Heart left ventricle (tissue), 16 donors: Measurements from ENCODE around the gene TNRC18. TPM values are rescaled to one million over a fixed set of nuclear protein-coding genes. Genes with fewer than 3 reads are reported as not detected.

Experiments
- ATAC-seq, 4 donors: fragments of 200-7000 bp; cut with Tn5 transposase; one replicate each; pipeline ENCODE4 v1.9.1; 2020 to 2022; ENCODE audit warnings: moderate library complexity in 4 of 4, mild to moderate bottlenecking in 3 of 4, moderate number of reproducible peaks in 1 of 4
- DNase-seq, 5 donors: peaks; one replicate each; pipeline ENCODE4 v3.0.0-alpha.2; 2020
- H3K27ac ChIP-seq, 12 donors: fragments of 200-600 bp; sonication (generic) in 4 of 12; one replicate each; pipeline versions ENCODE4 v1.5.0 to v1.8.0; 2016 to 2022; ENCODE audit warnings: mild to moderate bottlenecking in 2 of 12
- H3K27me3 ChIP-seq, 9 donors: fragments of 200-600 bp; sonication (generic) in 2 of 9; one replicate each; pipeline versions ENCODE4 v1.5.1 to v1.8.0; 2016 to 2022; ENCODE audit warnings: mild to moderate bottlenecking in 3 of 9
- H3K36me3 ChIP-seq, 9 donors: fragments of 200-600 bp; sonication (generic) in 2 of 9; one replicate each; pipeline versions ENCODE4 v1.5.0 to v1.8.0; 2018 to 2022; ENCODE audit warnings: mild to moderate bottlenecking in 2 of 9
- H3K4me1 ChIP-seq, 12 donors: fragments of 200-600 bp; sonication (generic) in 4 of 12; one replicate each; pipeline versions ENCODE4 v1.5.0 to v1.8.0; 2016 to 2022; ENCODE audit warnings: mild to moderate bottlenecking in 3 of 12
- H3K4me3 ChIP-seq, 12 donors: fragments of 200-600 bp; sonication (generic) in 4 of 12; one replicate each; pipeline versions ENCODE4 v1.5.0 to v1.8.0; 2017 to 2022; ENCODE audit warnings: mild to moderate bottlenecking in 9 of 12, moderate library complexity in 4 of 12
- H3K9me3 ChIP-seq, 12 donors: fragments of 200-600 bp; sonication (generic) in 4 of 12; one replicate each; pipeline versions ENCODE4 v1.5.0 to v1.8.0; 2016 to 2022; ENCODE audit warnings: mild to moderate bottlenecking in 1 of 12
- CTCF ChIP-seq, 12 donors: fragments of 200-600 bp; sonication (generic) in 4 of 12; IDR thresholded peaks; one replicate each; pipeline versions ENCODE4 v1.5.0 to v1.8.0; 2018 to 2022; ENCODE audit warnings: antibody characterized with exemption in 12 of 12, mild to moderate bottlenecking in 5 of 12
- POLR2A ChIP-seq, 2 donors: fragments of 450-650 bp; IDR thresholded peaks; one replicate each; pipeline ENCODE4 v1.6.1; 2017; ENCODE audit warnings: antibody characterized with exemption in 2 of 2, mild to moderate bottlenecking in 2 of 2, moderate library complexity in 2 of 2
- WGBS, 4 donors: extraction: QIAGEN DNeasy Blood & Tissue Kit in 2 of 4; methylation state at CpG; one replicate each; pipeline versions ENCODE4 v1.1.5 to v1.1.7; 2013 to 2018; 5-methylcytosine and 5-hydroxymethylcytosine counted together
- intact Hi-C, 10 donors: fragments of 100-400 bp; cut with DNase I; formaldehyde crosslinking; loops; one replicate each; pipeline versions ENCODE4 v1.11.1 to v1.14.2; 2022
- polyA plus RNA-seq, 2 donors: library from polyadenylated mRNA; stranded (reverse); fragments of 200-250 nt; gene quantifications; one replicate each; pipeline ENCODE4 v1.2.3, GENCODE V29; 2013
- total RNA-seq, 9 donors: library from RNA; depleted of rRNA in 2 of 9; stranded (reverse); fragments of >200 nt in 2 of 9; fragmentation: NEBNext Ultra II Directional in 3 of 9; extraction: Animal tissue kit (Norgen Biotek cat#: 25700) in 3 of 9; gene quantifications; one replicate each; pipeline versions ENCODE4 v1.1.0 to v1.2.4, GENCODE V29; 2016 to 2023
- donor health status: ischemic (EF 13 %, LVEDD 7.1; RV severe dilation, severe dysfunction).
- donor health status: healthy with polysubstance abuse.
- donor health status: DM: no; HTN: yes; CAD: no.
- donor health status: DM: no; HTN: no; CAD: no.
- donor health status: ischemic (EF 25% LVEDD 6.9; RV normal size, moderate dysfunction).
- donor health status: ischemic (EF 25% LVEDD 5.7; RV mildly dilated, moderate dysfunction).
- donor health status: healthy.
- donor health status: DM: yes; HTN: yes; CAD: no.
- donor health status: ischemic (EF 35%, LVEDD 5.7; RV mildly dilated, moderate dysfunction).
- donor health status: nonischemic (EF 11% LVEDD 7.7; RV severe dilation, severe dysfunction).
- donor health status: DM: yes; HTN: yes; CAD: no.
- donor health status: PGD.
- donor health status: ischemic (EF 29% LVEDD 5.4; RV normal size, mild dysfunction).
- donor health status: nonischemic (EF 23%, LVEDD 6.1; RV moderate dilation, normal function).

The TNRC18 gene
- total and polyA plus RNA-seq, 11 donors = 23.4 to 66.6 (median 33.7) TPM

- no peaks in the 10 kb centered on the region for H3K27me3 ChIP-seq
- no peak for TF ChIP-seq CTCF (IDR thresholded peaks at IDR 0.05)
- no peak for TF ChIP-seq POLR2A (IDR thresholded peaks at IDR 0.05)
- intact Hi-C loops = loop anchor here in 2 of 10 donors (5.0 to 10.0 kb wide), 2 partner anchors 201 to 204 kb away; no protein-coding TSS in a partner anchor
- WGBS, 4 donors = 51 to 82% (median 69%) methylated on average over 17 to 19 of the region's 19 CpGs
- H3K36me3 ChIP-seq = no peaks in the 10 kb centered on the region
- H3K4me1 ChIP-seq = peaks cover 0 to 19% (median 1%) of the 10 kb centered on the region in 12 donors
- H3K9me3 ChIP-seq = no peaks in the 10 kb centered on the region
- no peak overlapping the region for H3K4me3 ChIP-seq
- H3K27ac ChIP-seq = no peak overlapping the region
- ATAC-seq = peak in 1 of 4 donors; percentile 19
- DNase-seq = no peak
Observed at GRCh38 chr7:5445981-5446594, 22.5 kb upstream of the TNRC18 start.

GRCh38 chr7:5443678-5444077, 20.0 kb upstream of the TNRC18 start:
- Histone ChIP-seq H3K9me3 (no peaks in the 10 kb centered on the region), H3K27me3 (no peaks in the 10 kb centered on the region), H3K4me3 (no peak overlapping the region), H3K27ac (no peak overlapping the region), H3K36me3 (no peaks in the 10 kb centered on the region), H3K4me1 (peaks cover 0 to 14% (median 2%) of the 10 kb centered on the region in 12 donors)
- DNase-seq (no peak), ATAC-seq (no peak)
- WGBS, 4 donors = 89 to 91% (median 91%) methylated on average over 16 of the region's 16 CpGs
- TF ChIP-seq POLR2A (IDR thresholded peaks at IDR 0.05) (no peak), CTCF (IDR thresholded peaks at IDR 0.05) (no peak)
- intact Hi-C loops = loop anchor here in 1 of 10 donors (10.0 kb wide), 1 partner anchor 199 kb away; no protein-coding TSS in a partner anchor

- intact Hi-C loops = loop anchor here in 1 of 10 donors (10.0 kb wide), 1 partner anchor 198 kb away; no protein-coding TSS in a partner anchor
- WGBS, 4 donors = 85 to 92% (median 92%) methylated on average over 19 to 20 of the region's 20 CpGs
- Histone ChIP-seq H3K4me1 (peaks cover 0 to 20% (median 7%) of the 10 kb centered on the region in 12 donors), H3K27me3 (no peaks in the 10 kb centered on the region), H3K4me3 (no peak overlapping the region), H3K27ac (no peak overlapping the region), H3K9me3 (peaks cover 0 to under 1% (median 0%) of the 10 kb centered on the region in 12 donors), H3K36me3 (no peaks in the 10 kb centered on the region)
- DNase-seq = no peak
- TF ChIP-seq POLR2A (IDR thresholded peaks at IDR 0.05) (no peak), CTCF (IDR thresholded peaks at IDR 0.05) (no peak)
- no peak for ATAC-seq
Observed at GRCh38 chr7:5442757-5443305, 19.2 kb upstream of the TNRC18 start.

- DNase-seq (no peak), ATAC-seq (no peak)
- H3K27ac ChIP-seq = no peak overlapping the region
- no peak for TF ChIP-seq POLR2A (IDR thresholded peaks at IDR 0.05)
- TF ChIP-seq CTCF (IDR thresholded peaks at IDR 0.05) = no peak
- no peaks in the 10 kb centered on the region for H3K36me3 ChIP-seq
- no peaks in the 10 kb centered on the region for H3K27me3 ChIP-seq
- no peak overlapping the region for H3K4me3 ChIP-seq
- intact Hi-C loops = loop anchor here in 1 of 10 donors (10.0 kb wide), 1 partner anchor 197 kb away; no protein-coding TSS in a partner anchor
- H3K9me3 ChIP-seq = peaks cover 0 to 9% (median 0%) of the 10 kb centered on the region in 12 donors
- WGBS, 4 donors = 54 to 57% (median 55%) methylated on average over 9 to 11 of the region's 11 CpGs
- peaks cover 0 to 23% (median 7%) of the 10 kb centered on the region in 12 donors for H3K4me1 ChIP-seq
Observed at GRCh38 chr7:5441840-5442503, 18.3 kb upstream of the TNRC18 start.
